Measurements from ENCODE around the gene CAND2.

DNA sequence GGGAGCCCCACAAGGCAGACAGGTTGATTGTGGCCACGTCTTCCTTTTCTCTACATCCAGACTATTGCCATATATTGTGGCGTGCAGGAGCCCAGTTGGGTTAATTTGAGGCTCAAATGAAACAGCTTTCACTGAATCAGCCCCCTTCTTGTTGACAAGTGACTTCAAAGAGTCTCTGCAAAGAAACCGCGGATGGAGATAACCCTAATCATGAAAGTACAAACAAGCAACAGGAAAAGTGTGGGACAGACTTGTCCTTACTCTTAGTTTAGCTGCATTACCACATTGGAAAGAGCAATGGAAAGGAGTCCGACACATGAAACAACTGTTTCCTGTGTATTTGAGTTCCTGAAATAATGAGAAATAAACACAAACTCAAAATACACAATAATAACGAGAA is 40.7 kb upstream of the CAND2 start:
- TF ChIP-seq, protein P1, sequence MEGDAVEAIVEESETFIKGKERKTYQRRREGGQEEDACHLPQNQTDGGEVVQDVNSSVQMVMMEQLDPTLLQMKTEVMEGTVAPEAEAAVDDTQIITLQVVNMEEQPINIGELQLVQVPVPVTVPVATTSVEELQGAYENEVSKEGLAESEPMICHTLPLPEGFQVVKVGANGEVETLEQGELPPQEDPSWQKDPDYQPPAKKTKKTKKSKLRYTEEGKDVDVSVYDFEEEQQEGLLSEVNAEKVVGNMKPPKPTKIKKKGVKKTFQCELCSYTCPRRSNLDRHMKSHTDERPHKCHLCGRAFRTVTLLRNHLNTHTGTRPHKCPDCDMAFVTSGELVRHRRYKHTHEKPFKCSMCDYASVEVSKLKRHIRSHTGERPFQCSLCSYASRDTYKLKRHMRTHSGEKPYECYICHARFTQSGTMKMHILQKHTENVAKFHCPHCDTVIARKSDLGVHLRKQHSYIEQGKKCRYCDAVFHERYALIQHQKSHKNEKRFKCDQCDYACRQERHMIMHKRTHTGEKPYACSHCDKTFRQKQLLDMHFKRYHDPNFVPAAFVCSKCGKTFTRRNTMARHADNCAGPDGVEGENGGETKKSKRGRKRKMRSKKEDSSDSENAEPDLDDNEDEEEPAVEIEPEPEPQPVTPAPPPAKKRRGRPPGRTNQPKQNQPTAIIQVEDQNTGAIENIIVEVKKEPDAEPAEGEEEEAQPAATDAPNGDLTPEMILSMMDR (IDR thresholded peaks at IDR 0.05), result no peak
- TF ChIP-seq POLR2AphosphoS5 (IDR thresholded peaks at IDR 0.05) (no peak), POLR2A (IDR thresholded peaks at IDR 0.05) (no peak)
